Small intestine (tissue), 7 donors: ENCODE data around the gene MYMK. TPM values are rescaled to one million over a fixed set of nuclear protein-coding genes. Genes with fewer than 3 reads are reported as not detected.

Experiments used
- DNase-seq, 2 donors: peaks; one replicate each; pipeline versions ENCODE4 v3.0.0 to v3.0.0-alpha.2; 2013
- FAIRE-seq: peaks from 2 replicates; lab custom pipeline; 2012; peaks lifted over from hg19 to GRCh38; lab: Jason Lieb, UNC
- H3K27ac ChIP-seq, 3 donors: one replicate each; pipeline ENCODE4 v1.5.1; 2013; ENCODE audit warnings: low read length in 2 of 3, mild to moderate bottlenecking in 2 of 3, control low read depth in 1 of 3, inconsistent platforms in 1 of 3, low read depth in 1 of 3, moderate library complexity in 1 of 3
- H3K27me3 ChIP-seq, 3 donors: one replicate each; pipeline ENCODE4 v1.6.1; 2013; ENCODE audit warnings: low read length in 3 of 3, inconsistent platforms in 1 of 3; ENCODE audit not compliant: control insufficient read depth in 3 of 3, insufficient read depth in 3 of 3
- H3K36me3 ChIP-seq, 3 donors: one replicate each; pipeline ENCODE4 v1.6.1; 2013; ENCODE audit warnings: low read length in 3 of 3, inconsistent platforms in 1 of 3, low read depth in 1 of 3, mild to moderate bottlenecking in 1 of 3, moderate library complexity in 1 of 3; ENCODE audit not compliant: control insufficient read depth in 3 of 3, insufficient read depth in 2 of 3
- H3K4me1 ChIP-seq, 3 donors: one replicate each; pipeline ENCODE4 v1.6.1; 2013; ENCODE audit warnings: low read length in 2 of 3, inconsistent platforms in 1 of 3, low read depth in 1 of 3, mild to moderate bottlenecking in 1 of 3, moderate library complexity in 1 of 3; ENCODE audit not compliant: control insufficient read depth in 3 of 3, insufficient read depth in 2 of 3
- H3K4me3 ChIP-seq, 3 donors: one replicate each; pipeline ENCODE4 v1.5.1; 2013; ENCODE audit warnings: low read length in 3 of 3, control low read depth in 1 of 3, inconsistent platforms in 1 of 3, low read depth in 1 of 3, mild to moderate bottlenecking in 1 of 3, moderate library complexity in 1 of 3
- H3K9me3 ChIP-seq, 2 donors: one replicate each; pipeline ENCODE4 v1.6.1; 2013; ENCODE audit warnings: low read depth in 1 of 2, low read length in 1 of 2; ENCODE audit not compliant: control insufficient read depth in 2 of 2, insufficient read depth in 1 of 2
- WGBS, 3 donors: extraction: QIAGEN DNeasy Blood & Tissue Kit; methylation state at CpG; one replicate each; pipeline ENCODE4 v1.1.7; 2013; 5-methylcytosine and 5-hydroxymethylcytosine counted together
- polyA plus RNA-seq, 4 donors: library from polyadenylated mRNA; stranded (reverse) in 3 of 4; unstranded in 1 of 4; fragments of 200-250 nt in 3 of 4; fragments of 120-200 nt in 1 of 4; gene quantifications; one replicate each; pipeline versions ENCODE4 v1.2.1 to v1.2.3, GENCODE V29; 2013
- donor health status: healthy with polysubstance abuse.
- donor health status: control.
- donor health status: control.
- donor health status: Bipolar disorder and iron deficiency.
- donor health status: healthy.

Gene MYMK
- polyA plus RNA-seq, 4 donors, result 0.22 TPM; not detected in 3

- Histone ChIP-seq H3K36me3 (no peaks in the 10 kb centered on the region), H3K27me3 (peaks cover 0 to 5% (median 0%) of the 10 kb centered on the region in 3 donors), H3K27ac (no peak overlapping the region), H3K9me3 (no peaks in the 10 kb centered on the region), H3K4me3 (no peak overlapping the region), H3K4me1 (no peaks in the 10 kb centered on the region)
- FAIRE-seq, result no peak
- no peak for DNase-seq
- 65 to 71% (median 70%) methylated on average over 28 to 33 of the region's 33 CpGs for WGBS, 3 donors
These were observed 32.4 kb downstream of the MYMK start for GRCh38 chr9:133492061-133493021.

- Histone ChIP-seq H3K9me3 (no peaks in the 10 kb centered on the region), H3K36me3 (no peaks in the 10 kb centered on the region), H3K27ac (no peak overlapping the region), H3K4me1 (no peaks in the 10 kb centered on the region), H3K4me3 (no peak overlapping the region), H3K27me3 (no peaks in the 10 kb centered on the region)
- no peak for DNase-seq
- 86 to 93% (median 88%) methylated on average over 8 of the region's 8 CpGs for WGBS, 3 donors
- FAIRE-seq, result no peak
These were observed 33.2 kb downstream of the MYMK start for GRCh38 chr9:133491656-133491925.

GRCh38 chr9:133490865-133491655 is 33.7 kb downstream of the MYMK start:
- H3K36me3 ChIP-seq, result no peaks in the 10 kb centered on the region
- DNase-seq, result no peak
- WGBS, 3 donors, result 37 to 75% (median 44%) methylated on average over 9 to 12 of the region's 12 CpGs
- no peak overlapping the region for H3K4me3 ChIP-seq
- peaks cover 0 to 2% (median 0%) of the 10 kb centered on the region in 3 donors for H3K4me1 ChIP-seq
- FAIRE-seq, result no peak
- no peak overlapping the region for H3K27ac ChIP-seq
- no peaks in the 10 kb centered on the region for H3K9me3 ChIP-seq
- no peaks in the 10 kb centered on the region for H3K27me3 ChIP-seq

- Histone ChIP-seq H3K36me3 (no peaks in the 10 kb centered on the region), H3K27me3 (no peaks in the 10 kb centered on the region), H3K27ac (no peak overlapping the region), H3K4me3 (no peak overlapping the region), H3K4me1 (peaks cover 0 to 5% (median 0%) of the 10 kb centered on the region in 3 donors), H3K9me3 (no peaks in the 10 kb centered on the region)
- DNase-seq, result no peak
- no peak for FAIRE-seq
- 46 to 66% (median 60%) methylated on average over 12 to 13 of the region's 13 CpGs for WGBS, 3 donors
These were observed 34.5 kb downstream of the MYMK start for GRCh38 chr9:133490201-133490681.

- Histone ChIP-seq H3K27ac (no peak overlapping the region), H3K9me3 (no peaks in the 10 kb centered on the region), H3K36me3 (no peaks in the 10 kb centered on the region), H3K4me1 (peaks cover 0 to 5% (median 0%) of the 10 kb centered on the region in 3 donors), H3K27me3 (no peaks in the 10 kb centered on the region), H3K4me3 (no peak overlapping the region)
- FAIRE-seq (no peak), DNase-seq (no peak)
- WGBS, 3 donors, result 75 to 84% (median 77%) methylated on average over 19 of the region's 19 CpGs
These were observed 35.2 kb downstream of the MYMK start for GRCh38 chr9:133489253-133490190.

GRCh38 chr9:133488686-133489252 is 36.0 kb downstream of the MYMK start:
- WGBS, 3 donors, result 82 to 88% (median 86%) methylated on average over 18 of the region's 18 CpGs
- Histone ChIP-seq H3K27me3 (no peaks in the 10 kb centered on the region), H3K4me1 (peaks cover 0 to 5% (median 0%) of the 10 kb centered on the region in 3 donors), H3K4me3 (no peak overlapping the region), H3K9me3 (no peaks in the 10 kb centered on the region), H3K27ac (no peak overlapping the region), H3K36me3 (no peaks in the 10 kb centered on the region)
- no peak for DNase-seq
- FAIRE-seq, result no peak

- Histone ChIP-seq H3K9me3 (no peaks in the 10 kb centered on the region), H3K36me3 (no peaks in the 10 kb centered on the region), H3K4me1 (peaks cover 0 to 5% (median 0%) of the 10 kb centered on the region in 3 donors), H3K27ac (no peak overlapping the region), H3K4me3 (no peak overlapping the region), H3K27me3 (peaks cover 0 to 2% (median 0%) of the 10 kb centered on the region in 3 donors)
- 88 to 92% (median 90%) methylated on average over 8 of the region's 8 CpGs for WGBS, 3 donors
- no peak for DNase-seq
- no peak for FAIRE-seq
These were observed 37.4 kb downstream of the MYMK start for GRCh38 chr9:133487331-133487725.
